GM06990 (cell line): ENCODE measurements around the gene CMTM6.

Experiments used
- DNase-seq: peaks from one replicate; pipeline ENCODE4 v3.0.0-alpha.2; 2011; ENCODE audit not compliant: insufficient read length; ENCODE audit errors: extremely low read depth
- H3K27me3 ChIP-seq: replicated peaks from 2 replicates; pipeline ENCODE4 v1.6.0; 2011; ENCODE audit warnings: low read length; ENCODE audit not compliant: control insufficient read depth, insufficient read depth
- H3K36me3 ChIP-seq: 2 replicates; pipeline ENCODE4 v1.5.1; 2011; ENCODE audit warnings: low read length; ENCODE audit not compliant: control insufficient read depth, insufficient read depth
- H3K4me3 ChIP-seq: replicated peaks from 2 replicates; pipeline ENCODE4 v1.5.1; 2011; ENCODE audit warnings: low read depth, mild to moderate bottlenecking, control low read depth, low read length
- CTCF ChIP-seq: IDR thresholded peaks from 2 replicates; pipeline ENCODE4 v1.5.1; 2011; ENCODE audit warnings: low read length, control low read depth, mild to moderate bottlenecking, inconsistent platforms; ENCODE audit not compliant: insufficient read depth, poor library complexity, severe bottlenecking

Gene CMTM6

GRCh38 chr3:32450426-32450825 lies 52.2 kb downstream of the CMTM6 start:
- no peaks in the 10 kb centered on the region for H3K36me3 ChIP-seq
- no peak for DNase-seq
- TF ChIP-seq CTCF: no peak
- H3K27me3 ChIP-seq: no peaks in the 10 kb centered on the region
- H3K4me3 ChIP-seq: no peak overlapping the region

DNA sequence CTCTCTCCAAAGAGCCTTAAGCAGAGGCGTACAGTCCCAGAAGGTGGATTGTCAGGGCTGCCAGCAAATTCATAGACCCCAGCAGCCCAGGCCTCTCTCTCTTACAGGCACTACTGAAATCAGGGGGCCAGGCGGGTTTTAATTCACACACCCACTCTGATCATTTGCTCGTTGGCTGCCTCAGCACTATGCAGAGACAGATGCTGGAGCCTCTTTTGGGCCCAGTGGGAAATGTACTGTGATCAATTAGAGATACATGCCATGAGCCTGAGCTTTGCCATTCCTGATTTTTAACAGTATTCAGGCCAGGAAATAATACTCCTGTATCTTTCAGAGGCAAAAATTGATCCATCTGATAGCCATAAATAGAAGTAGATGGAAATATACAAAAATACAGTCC lies 53.0 kb downstream of the CMTM6 start:
- H3K4me3 ChIP-seq: no peak overlapping the region
- H3K36me3 ChIP-seq: no peaks in the 10 kb centered on the region
- no peak for TF ChIP-seq CTCF
- no peaks in the 10 kb centered on the region for H3K27me3 ChIP-seq
- no peak for DNase-seq

GRCh38 chr3:32448686-32449474 lies 53.8 kb downstream of the CMTM6 start:
- no peak for DNase-seq
- no peak for TF ChIP-seq CTCF
- Histone ChIP-seq H3K4me3 (no peak overlapping the region), H3K36me3 (no peaks in the 10 kb centered on the region), H3K27me3 (no peaks in the 10 kb centered on the region)

- Histone ChIP-seq H3K36me3 (no peaks in the 10 kb centered on the region), H3K27me3 (no peaks in the 10 kb centered on the region), H3K4me3 (no peak overlapping the region)
- TF ChIP-seq CTCF: no peak
- no peak for DNase-seq
Measured at GRCh38 chr3:32447865-32448400, 54.7 kb downstream of the CMTM6 start.

DNA sequence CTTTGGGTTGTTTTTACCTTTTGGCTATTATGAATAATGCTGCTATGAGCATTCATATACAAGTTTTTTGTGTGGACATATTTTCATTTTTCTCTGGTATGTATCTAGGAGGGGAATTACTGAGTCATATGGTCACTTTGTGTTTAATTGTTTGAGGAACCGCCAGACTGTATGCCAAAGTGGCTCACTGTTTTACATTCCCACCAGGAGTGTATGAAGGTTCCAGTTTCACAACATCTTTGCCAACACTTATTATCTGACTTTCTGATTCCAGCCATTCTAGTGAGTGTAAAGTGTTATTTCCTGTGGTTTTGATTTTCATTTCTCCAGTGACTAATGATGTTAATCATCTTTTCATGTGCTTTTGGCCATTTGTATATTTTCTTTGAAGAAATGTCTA lies 59.2 kb downstream of the CMTM6 start:
- no peaks in the 10 kb centered on the region for H3K27me3 ChIP-seq
- no peak for TF ChIP-seq CTCF
- DNase-seq: no peak
- no peaks in the 10 kb centered on the region for H3K36me3 ChIP-seq
- H3K4me3 ChIP-seq: no peak overlapping the region
